HG02759 (cell line): ENCODE results near the gene UBIAD1.

ENCODE experiments used
- ATAC-seq: cut with Tn5 transposase; IDR thresholded peaks from one replicate; pipeline ENCODE4 v1.9.1; 2021; ENCODE audit warnings: mild to moderate bottlenecking, moderate library complexity; ENCODE audit not compliant: unreplicated experiment

Gene UBIAD1

GRCh38 chr1:11308699-11309224, 35.8 kb downstream of the UBIAD1 start:
- no peak for ATAC-seq

GRCh38 chr1:11309385-11309784, 36.4 kb downstream of the UBIAD1 start:
- ATAC-seq, result no peak

GRCh38 chr1:11311816-11312755, 39.1 kb downstream of the UBIAD1 start:
- ATAC-seq, result no peak

GRCh38 chr1:11314959-11315358, 42.0 kb downstream of the UBIAD1 start:
- no peak for ATAC-seq

- ATAC-seq, result no peak
These were observed 43.7 kb downstream of the UBIAD1 start for GRCh38 chr1:11316701-11317100.

GRCh38 chr1:11318982-11319381, 46.0 kb downstream of the UBIAD1 start:
- no peak for ATAC-seq

- ATAC-seq, result no peak
These were observed 47.3 kb downstream of the UBIAD1 start for GRCh38 chr1:11320153-11320936.

GRCh38 chr1:11321656-11322491, 48.9 kb downstream of the UBIAD1 start:
- ATAC-seq, result no peak

GRCh38 chr1:11324567-11325165, 51.7 kb downstream of the UBIAD1 start:
- ATAC-seq, result no peak

GRCh38 chr1:11326070-11326469, 53.1 kb downstream of the UBIAD1 start:
- no peak for ATAC-seq

GRCh38 chr1:11328444-11328843, 55.4 kb downstream of the UBIAD1 start:
- no peak for ATAC-seq

GRCh38 chr1:11330411-11330810, 57.4 kb downstream of the UBIAD1 start:
- no peak for ATAC-seq

GRCh38 chr1:11331036-11331944, 58.3 kb downstream of the UBIAD1 start:
- ATAC-seq, result no peak

GRCh38 chr1:11331945-11332546, 59.0 kb downstream of the UBIAD1 start:
- no peak for ATAC-seq

- ATAC-seq, result no peak
These were observed 60.6 kb downstream of the UBIAD1 start for GRCh38 chr1:11333631-11334030.

GRCh38 chr1:11334261-11334804, 61.3 kb downstream of the UBIAD1 start:
- ATAC-seq, result no peak

- no peak for ATAC-seq
These were observed 61.8 kb downstream of the UBIAD1 start for GRCh38 chr1:11334821-11335220.

- peak; percentile 82 for ATAC-seq
These were observed 62.5 kb downstream of the UBIAD1 start for GRCh38 chr1:11335417-11336056.
